HEK293 (cell line): ENCODE measurements around the gene KLHL22.

Experiments used
- CTCF ChIA-PET: fragments of 350-600 bp; formaldehyde crosslinking; extraction: SDS; loops from one replicate; lab custom pipeline; 2021; ENCODE audit warnings: antibody characterized with exemption; lab: Yijun Ruan, JAX
- POLR2A ChIA-PET: fragments of 300-600 bp; formaldehyde crosslinking; extraction: SDS; loops from one replicate; lab custom pipeline; 2020; ENCODE audit warnings: antibody characterized with exemption, inconsistent platforms; lab: Yijun Ruan, JAX
- H3K27ac ChIP-seq: fragments of 200-500 bp; sonication (Bioruptor generic); 2 replicates; pipeline ENCODE4 v1.5.1; 2014; ENCODE audit warnings: low read depth, low read length, control low read depth, inconsistent platforms; ENCODE audit errors: extremely low read depth
- H3K36me3 ChIP-seq, 2 experiments: fragments of 200-500 bp in 1 of 2; sonication (Bioruptor generic) in 1 of 2; 1 replicate in 1 of 2; 2 replicates in 1 of 2; pipeline ENCODE4 v1.5.1; 2014 to 2017; ENCODE audit warnings: inconsistent platforms in 2 of 2, low read length in 2 of 2; ENCODE audit not compliant: control insufficient read depth in 2 of 2, insufficient read depth in 1 of 2
- H3K4me1 ChIP-seq: fragments of 200-500 bp; sonication (Bioruptor generic); 2 replicates; pipeline ENCODE4 v1.5.1; 2014; ENCODE audit warnings: mild to moderate bottlenecking, low read length, inconsistent platforms; ENCODE audit not compliant: control insufficient read depth, insufficient read depth
- H3K4me3 ChIP-seq: 2 replicates; pipeline ENCODE4 v1.5.1; 2011; ENCODE audit warnings: low read depth, mild to moderate bottlenecking, control low read depth, low read length, moderate library complexity
- H3K9me3 ChIP-seq: fragments of 200-500 bp; sonication (Bioruptor generic); 2 replicates; pipeline ENCODE4 v1.5.1; 2014; ENCODE audit warnings: low read depth, low read length, inconsistent platforms; ENCODE audit not compliant: control insufficient read depth, insufficient read depth
- PRDM2 ChIP-seq: fragments of 450-650 bp; formaldehyde crosslinking; IDR thresholded peaks from 2 replicates; pipeline ENCODE4 v1.5.1; 2016; ENCODE audit warnings: missing biosample characterization, missing genetic modification characterization, borderline replicate concordance
- REPIN1 ChIP-seq: fragments of 450-650 bp; formaldehyde crosslinking; IDR thresholded peaks from 2 replicates; pipeline ENCODE4 v1.5.1; 2017; ENCODE audit warnings: missing biosample characterization, missing genetic modification characterization, low read depth
- SP3 ChIP-seq: fragments of 450-650 bp; formaldehyde crosslinking; IDR thresholded peaks from 2 replicates; pipeline ENCODE4 v1.5.1; 2016; ENCODE audit warnings: missing biosample characterization, missing genetic modification characterization
- ZFP37 ChIP-seq: fragments of 450-650 bp; formaldehyde crosslinking; IDR thresholded peaks from 2 replicates; pipeline ENCODE4 v1.5.1; 2016; ENCODE audit warnings: missing biosample characterization, missing genetic modification characterization
- ZNF112 ChIP-seq: fragments of 450-650 bp; formaldehyde crosslinking; IDR thresholded peaks from 2 replicates; pipeline ENCODE4 v1.5.0; 2017; ENCODE audit warnings: missing biosample characterization, missing genetic modification characterization
- ZNF114 ChIP-seq: fragments of 450-650 bp; formaldehyde crosslinking; IDR thresholded peaks from 2 replicates; pipeline ENCODE4 v1.5.0; 2017; ENCODE audit warnings: missing biosample characterization, missing genetic modification characterization
- ZNF146 ChIP-seq: fragments of 450-650 bp; formaldehyde crosslinking; IDR thresholded peaks from 2 replicates; pipeline ENCODE4 v1.5.1; 2016; ENCODE audit warnings: missing biosample characterization, missing genetic modification characterization
- ZNF148 ChIP-seq: fragments of 450-650 bp; formaldehyde crosslinking; IDR thresholded peaks from 2 replicates; pipeline ENCODE4 v1.5.0; 2017; ENCODE audit warnings: missing biosample characterization, missing genetic modification characterization, borderline replicate concordance
- ZNF169 ChIP-seq: fragments of 450-650 bp; formaldehyde crosslinking; IDR thresholded peaks from 2 replicates; pipeline ENCODE4 v1.5.1; 2016; ENCODE audit warnings: missing biosample characterization, missing genetic modification characterization
- ZNF175 ChIP-seq: fragments of 450-650 bp; formaldehyde crosslinking; IDR thresholded peaks from 2 replicates; pipeline ENCODE4 v1.5.1; 2016; ENCODE audit warnings: missing biosample characterization, missing genetic modification characterization
- ZNF19 ChIP-seq: fragments of 450-650 bp; formaldehyde crosslinking; IDR thresholded peaks from 2 replicates; pipeline ENCODE4; 2016; ENCODE audit warnings: missing biosample characterization, missing genetic modification characterization, low read depth
- ZNF221 ChIP-seq: fragments of 450-650 bp; formaldehyde crosslinking; IDR thresholded peaks from 2 replicates; pipeline ENCODE4 v1.5.1; 2017; ENCODE audit warnings: missing biosample characterization, missing genetic modification characterization, borderline replicate concordance
- ZNF23 ChIP-seq: fragments of 450-650 bp; formaldehyde crosslinking; IDR thresholded peaks from 2 replicates; pipeline ENCODE4 v1.5.1; 2016; ENCODE audit warnings: missing biosample characterization, missing genetic modification characterization, borderline replicate concordance
- ZNF433 ChIP-seq: fragments of 450-650 bp; formaldehyde crosslinking; IDR thresholded peaks from 2 replicates; pipeline ENCODE4 v1.5.1; 2016; ENCODE audit warnings: missing biosample characterization, missing genetic modification characterization, low read depth
- ZNF560 ChIP-seq: fragments of 450-650 bp; formaldehyde crosslinking; IDR thresholded peaks from 2 replicates; pipeline ENCODE4 v1.5.1; 2017; ENCODE audit warnings: missing biosample characterization, missing genetic modification characterization, borderline replicate concordance
- ZNF768 ChIP-seq: fragments of 450-650 bp; formaldehyde crosslinking; IDR thresholded peaks from 2 replicates; pipeline ENCODE4 v1.5.1; 2018; ENCODE audit warnings: missing biosample characterization, mild to moderate bottlenecking, missing genetic modification characterization
- ZNF777 ChIP-seq: fragments of 450-650 bp; formaldehyde crosslinking; IDR thresholded peaks from 2 replicates; pipeline ENCODE4 v1.5.1; 2017; ENCODE audit warnings: missing biosample characterization, missing genetic modification characterization, borderline replicate concordance
- ZNF843 ChIP-seq: fragments of 450-650 bp; formaldehyde crosslinking; IDR thresholded peaks from 2 replicates; pipeline ENCODE4 v1.5.1; 2016; ENCODE audit warnings: missing biosample characterization, missing genetic modification characterization
- TF ChIP-seq, protein P1 (sequence below): fragments of 450-650 bp; formaldehyde crosslinking; IDR thresholded peaks from 2 replicates; pipeline ENCODE4 v1.5.1; 2017; ENCODE audit warnings: missing biosample characterization, missing genetic modification characterization
- TF ChIP-seq, protein P2 (sequence below): fragments of 450-650 bp; formaldehyde crosslinking; IDR thresholded peaks from 2 replicates; pipeline ENCODE4 v1.5.1; 2016; ENCODE audit warnings: missing biosample characterization, missing genetic modification characterization

KLHL22 gene

GRCh38 chr22:20455709-20456063, 39.9 kb downstream of the KLHL22 start:
- Histone ChIP-seq H3K4me1 (no peaks in the 10 kb centered on the region), H3K36me3 (peaks cover 0 to 87% of the 10 kb centered on the region in 2 experiments; a peak in 2 of 3 replicates), H3K4me3 (no peak overlapping the region), H3K27ac (no peak overlapping the region)
- TF ChIP-seq ZNF169 (no peak), SP3 (no peak), ZNF843 (tag by site-specific recombination) (no peak), ZNF768 (no peak), ZNF19 (tag by site-specific recombination) (no peak), ZNF433 (tag by site-specific recombination) (no peak), ZNF148 (tag by site-specific recombination) (no peak), ZNF777 (tag by site-specific recombination) (no peak), ZNF221 (tag by site-specific recombination) (no peak), ZNF146 (tag by site-specific recombination) (no peak), ZNF114 (tag by site-specific recombination) (no peak), REPIN1 (tag by site-specific recombination) (no peak), ZNF23 (tag by site-specific recombination) (no peak), ZNF112 (tag by site-specific recombination) (no peak), ZNF175 (tag by site-specific recombination) (no peak)
- TF ChIP-seq, all 188 proteins: peak for 0
- POLR2A ChIA-PET: interaction anchor here (0.6 to 1.4 kb wide), 3 partner anchors 19 to 47 kb away, joined by 3 to 4 read pairs (median 3); no protein-coding TSS in a partner anchor
- CTCF ChIA-PET: interaction anchor here (0.7 to 10.0 kb wide), 11 partner anchors 11 to 299 kb away, joined by 3 to 133 read pairs (median 10); no protein-coding TSS in a partner anchor
- H3K9me3 ChIP-seq: no peaks in the 10 kb centered on the region

DNA sequence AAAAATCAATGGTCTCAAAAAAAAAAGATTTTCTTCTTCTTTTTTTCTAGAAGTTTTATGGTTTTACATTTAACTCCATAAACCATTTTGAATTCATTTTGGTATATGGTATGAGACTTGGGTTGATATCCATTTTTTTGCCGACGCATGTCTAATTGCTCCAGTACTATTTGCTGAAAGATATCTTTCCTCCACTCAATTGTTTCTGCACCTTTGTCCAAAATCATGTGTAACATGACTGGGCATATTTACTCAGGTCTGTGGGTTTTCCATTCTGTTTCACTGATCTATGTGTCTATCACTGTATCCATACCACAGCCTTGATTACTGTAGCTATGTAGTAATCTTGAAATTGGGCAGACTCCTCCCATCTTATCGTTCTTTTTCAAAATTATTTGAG, 42.4 kb downstream of the KLHL22 start:
- ChIA-PET POLR2A (no interaction called here), CTCF (interaction anchor here (0.7 to 10.0 kb wide), 4 partner anchors 9 to 111 kb away, joined by 3 to 133 read pairs (median 4); no protein-coding TSS in a partner anchor)
- H3K36me3 ChIP-seq: peaks cover 0 to 72% of the 10 kb centered on the region in 2 experiments; a peak in 2 of 3 replicates
- no peak overlapping the region for H3K27ac ChIP-seq
- H3K4me1 ChIP-seq: no peaks in the 10 kb centered on the region
- no peaks in the 10 kb centered on the region for H3K9me3 ChIP-seq
- no peak overlapping the region for H3K4me3 ChIP-seq
- TF ChIP-seq ZFP37 (tag by site-specific recombination) (no peak), PRDM2 (tag by site-specific recombination) (no peak), ZNF560 (tag by site-specific recombination) (no peak), ZNF23 (tag by site-specific recombination) (no peak)
- TF ChIP-seq, protein P1, sequence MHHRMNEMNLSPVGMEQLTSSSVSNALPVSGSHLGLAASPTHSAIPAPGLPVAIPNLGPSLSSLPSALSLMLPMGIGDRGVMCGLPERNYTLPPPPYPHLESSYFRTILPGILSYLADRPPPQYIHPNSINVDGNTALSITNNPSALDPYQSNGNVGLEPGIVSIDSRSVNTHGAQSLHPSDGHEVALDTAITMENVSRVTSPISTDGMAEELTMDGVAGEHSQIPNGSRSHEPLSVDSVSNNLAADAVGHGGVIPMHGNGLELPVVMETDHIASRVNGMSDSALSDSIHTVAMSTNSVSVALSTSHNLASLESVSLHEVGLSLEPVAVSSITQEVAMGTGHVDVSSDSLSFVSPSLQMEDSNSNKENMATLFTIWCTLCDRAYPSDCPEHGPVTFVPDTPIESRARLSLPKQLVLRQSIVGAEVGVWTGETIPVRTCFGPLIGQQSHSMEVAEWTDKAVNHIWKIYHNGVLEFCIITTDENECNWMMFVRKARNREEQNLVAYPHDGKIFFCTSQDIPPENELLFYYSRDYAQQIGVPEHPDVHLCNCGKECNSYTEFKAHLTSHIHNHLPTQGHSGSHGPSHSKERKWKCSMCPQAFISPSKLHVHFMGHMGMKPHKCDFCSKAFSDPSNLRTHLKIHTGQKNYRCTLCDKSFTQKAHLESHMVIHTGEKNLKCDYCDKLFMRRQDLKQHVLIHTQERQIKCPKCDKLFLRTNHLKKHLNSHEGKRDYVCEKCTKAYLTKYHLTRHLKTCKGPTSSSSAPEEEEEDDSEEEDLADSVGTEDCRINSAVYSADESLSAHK (tag by site-specific recombination): no peak
- TF ChIP-seq, protein P2, sequence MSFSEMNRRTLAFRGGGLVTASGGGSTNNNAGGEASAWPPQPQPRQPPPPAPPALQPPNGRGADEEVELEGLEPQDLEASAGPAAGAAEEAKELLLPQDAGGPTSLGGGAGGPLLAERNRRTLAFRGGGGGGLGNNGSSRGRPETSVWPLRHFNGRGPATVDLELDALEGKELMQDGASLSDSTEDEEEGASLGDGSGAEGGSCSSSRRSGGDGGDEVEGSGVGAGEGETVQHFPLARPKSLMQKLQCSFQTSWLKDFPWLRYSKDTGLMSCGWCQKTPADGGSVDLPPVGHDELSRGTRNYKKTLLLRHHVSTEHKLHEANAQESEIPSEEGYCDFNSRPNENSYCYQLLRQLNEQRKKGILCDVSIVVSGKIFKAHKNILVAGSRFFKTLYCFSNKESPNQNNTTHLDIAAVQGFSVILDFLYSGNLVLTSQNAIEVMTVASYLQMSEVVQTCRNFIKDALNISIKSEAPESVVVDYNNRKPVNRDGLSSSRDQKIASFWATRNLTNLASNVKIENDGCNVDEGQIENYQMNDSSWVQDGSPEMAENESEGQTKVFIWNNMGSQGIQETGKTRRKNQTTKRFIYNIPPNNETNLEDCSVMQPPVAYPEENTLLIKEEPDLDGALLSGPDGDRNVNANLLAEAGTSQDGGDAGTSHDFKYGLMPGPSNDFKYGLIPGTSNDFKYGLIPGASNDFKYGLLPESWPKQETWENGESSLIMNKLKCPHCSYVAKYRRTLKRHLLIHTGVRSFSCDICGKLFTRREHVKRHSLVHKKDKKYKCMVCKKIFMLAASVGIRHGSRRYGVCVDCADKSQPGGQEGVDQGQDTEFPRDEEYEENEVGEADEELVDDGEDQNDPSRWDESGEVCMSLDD (tag by site-specific recombination): no peak
